Measurements from ENCODE around the gene CDKAL1.
A peak's percentile ranks its signal among the peaks of the same experiment; 100 is the strongest.
"Not testable (repeated sequence)": the region's sequence is repeated elsewhere in the genome, so short reads cannot be mapped to it uniquely, and the experiment has no call there.

The CDKAL1 gene

DNA sequence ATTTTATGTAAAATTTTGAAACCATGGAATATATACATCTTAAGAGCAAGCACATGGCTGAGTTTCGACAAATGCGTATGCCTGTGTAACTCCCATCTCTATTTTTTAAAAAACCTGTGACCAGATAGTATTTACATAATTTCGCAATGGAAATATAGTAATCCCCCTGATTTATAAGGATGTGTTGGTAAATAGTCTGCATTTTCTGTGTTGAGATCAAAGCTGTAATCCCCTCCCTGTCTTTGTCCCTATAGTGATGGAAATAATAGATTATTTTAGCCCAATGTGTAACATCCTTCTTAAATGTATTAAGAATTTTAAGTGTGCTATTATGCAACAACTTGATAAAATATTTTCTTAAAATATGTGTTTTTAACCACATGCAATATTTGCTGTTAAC, 267.3 kb downstream of the CDKAL1 start:
- no peak for DNase-seq (ENCODE audit: low spot score)

DNA sequence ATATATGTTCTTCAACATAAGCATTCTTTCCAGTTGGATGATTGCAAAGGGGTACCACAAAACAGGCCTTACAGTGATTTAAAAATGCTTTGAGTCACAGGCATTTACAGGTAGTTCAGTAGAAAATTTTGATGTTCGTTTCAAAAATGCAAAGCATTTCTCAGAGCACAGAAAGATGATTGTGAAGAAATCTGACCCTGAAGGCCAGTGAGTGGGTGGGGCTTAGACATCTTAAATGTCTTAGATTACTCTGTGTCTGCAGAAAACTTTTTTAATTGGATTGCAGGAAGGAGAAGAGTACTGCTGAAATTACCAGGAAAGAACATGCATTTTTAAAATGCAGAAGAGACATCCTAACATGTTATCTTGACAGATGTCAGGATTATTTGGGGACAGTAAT, 268.3 kb downstream of the CDKAL1 start:
- DNase-seq (ENCODE audit: low spot score), result no peak

DNA sequence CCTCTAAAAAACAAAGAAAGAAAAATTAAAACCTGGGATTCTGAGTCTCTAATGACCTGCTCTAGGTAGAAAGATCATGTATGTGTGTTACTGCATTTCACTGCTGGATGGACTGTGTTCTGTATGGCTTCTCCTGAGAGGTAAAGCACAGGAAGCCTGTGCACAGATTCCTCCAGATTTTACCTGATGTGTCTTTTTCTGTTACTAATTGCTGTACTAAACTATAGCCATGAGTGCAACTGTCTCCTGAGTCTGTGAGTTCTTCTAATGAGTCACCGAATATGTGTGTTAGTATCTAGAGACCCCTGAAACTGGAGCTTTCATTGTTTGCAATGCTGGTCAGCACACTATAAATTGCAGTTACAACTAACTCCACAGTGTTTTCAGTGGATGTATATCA, 270.8 kb downstream of the CDKAL1 start:
- no peak for DNase-seq (ENCODE audit: low spot score)

DNA sequence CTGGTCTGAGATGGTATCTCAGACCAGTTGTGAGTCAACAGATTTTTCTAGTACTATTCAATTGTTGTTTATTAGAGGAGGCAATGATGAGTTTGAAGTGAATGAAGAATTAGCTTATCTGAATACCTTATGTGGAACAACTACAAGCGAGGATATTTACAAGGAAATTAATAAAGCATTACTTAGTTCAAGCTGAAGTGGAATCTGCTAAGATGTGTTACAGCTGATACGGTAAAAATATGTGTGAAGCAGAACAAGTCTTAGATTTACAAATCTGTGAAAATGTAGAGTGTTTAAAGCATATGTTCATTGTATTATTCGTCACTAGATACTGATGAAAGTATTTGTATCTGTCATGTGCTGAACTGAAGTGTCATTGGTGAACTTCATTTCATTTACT, 272.4 kb downstream of the CDKAL1 start:
- no peak for DNase-seq (ENCODE audit: low spot score)

DNA sequence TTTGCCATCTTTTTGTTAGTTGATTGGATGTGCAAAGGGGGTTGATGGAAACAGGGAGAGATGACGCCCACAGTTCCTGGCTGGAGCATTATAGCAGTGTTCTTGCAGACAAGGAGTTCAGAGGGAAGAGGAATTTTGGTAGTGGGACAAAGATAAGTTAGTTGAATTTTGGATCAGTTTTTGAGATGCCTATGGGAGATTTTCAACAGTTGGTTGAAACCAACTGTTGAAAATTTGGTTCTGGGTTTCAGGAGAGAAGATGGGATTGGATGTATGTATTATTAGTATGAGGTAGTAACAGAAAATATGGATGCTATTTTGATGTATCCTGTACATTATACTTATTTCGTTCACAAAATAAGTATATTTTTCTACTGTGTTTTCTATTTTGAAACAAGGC, 274.2 kb downstream of the CDKAL1 start:
- no peak for DNase-seq (ENCODE audit: low spot score)

DNA sequence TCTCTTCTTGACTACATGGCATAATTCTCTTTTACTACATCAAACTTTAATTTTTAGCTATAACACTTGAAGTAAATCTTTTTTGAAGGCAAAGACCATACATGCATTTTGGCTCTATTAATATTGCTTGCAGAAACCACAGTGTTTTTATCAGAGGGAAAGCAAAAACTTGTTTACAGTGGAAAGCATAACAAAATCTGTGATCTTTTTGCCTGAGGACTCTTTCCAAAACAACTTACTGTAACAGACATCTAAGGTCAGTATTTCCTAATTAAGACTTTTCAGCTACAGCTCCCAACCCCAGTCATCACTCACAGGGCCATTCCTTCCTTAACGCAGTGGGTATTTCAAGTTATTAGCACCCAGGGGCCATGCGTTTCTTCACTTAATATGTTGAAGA, 274.7 kb downstream of the CDKAL1 start:
- DNase-seq (ENCODE audit: low spot score), result no peak

DNA sequence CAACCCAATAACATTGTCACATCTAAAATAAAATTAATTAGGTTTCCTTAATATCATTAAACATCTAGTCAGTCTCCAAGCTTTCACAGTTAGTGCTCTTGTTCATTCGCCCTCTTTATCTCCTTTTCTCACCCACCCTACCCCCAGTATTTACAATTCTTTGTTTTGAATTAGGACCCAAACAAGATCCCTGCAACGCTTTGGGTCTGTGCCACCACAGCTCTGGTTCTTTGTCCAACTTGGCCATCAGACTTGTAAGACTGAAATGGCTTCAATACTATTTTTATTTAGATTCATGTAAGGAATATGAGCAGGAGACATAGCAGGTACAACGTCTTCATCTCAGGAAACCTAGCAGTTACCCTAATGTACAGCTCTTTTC, 276.5 kb downstream of the CDKAL1 start:
- DNase-seq (ENCODE audit: low spot score), result no peak

DNA sequence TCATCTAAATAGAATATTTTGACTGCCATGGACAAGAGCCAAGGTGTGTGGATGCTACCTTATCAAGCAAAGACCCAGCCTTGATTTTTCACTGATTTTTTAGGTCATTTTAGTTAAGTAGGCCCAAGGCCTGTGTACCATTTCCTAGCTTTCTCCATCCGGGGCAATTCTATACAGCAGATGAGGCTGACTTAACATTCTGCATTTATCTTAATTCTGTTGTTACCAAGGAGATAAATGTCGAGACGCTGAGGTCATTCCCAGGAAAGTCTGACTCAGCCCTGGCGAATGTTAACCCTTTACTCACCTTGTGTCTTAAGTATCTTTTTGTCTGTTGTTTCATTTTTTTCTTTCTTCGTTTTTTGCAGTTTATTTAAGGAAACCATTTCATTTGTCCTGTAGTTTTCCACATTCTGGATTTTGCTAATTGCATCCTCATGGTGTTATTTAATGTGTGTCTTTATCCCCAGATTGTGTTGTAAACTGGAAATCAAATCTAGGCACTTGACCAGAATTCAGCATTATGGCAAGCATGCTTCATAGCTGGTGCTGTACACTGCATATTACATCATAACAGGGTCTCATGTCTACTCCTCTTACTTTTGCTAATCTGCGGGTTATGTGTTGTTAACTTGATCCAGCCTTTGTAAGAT, 277.0 kb downstream of the CDKAL1 start:
- no peak for DNase-seq (ENCODE audit: low spot score)

DNA sequence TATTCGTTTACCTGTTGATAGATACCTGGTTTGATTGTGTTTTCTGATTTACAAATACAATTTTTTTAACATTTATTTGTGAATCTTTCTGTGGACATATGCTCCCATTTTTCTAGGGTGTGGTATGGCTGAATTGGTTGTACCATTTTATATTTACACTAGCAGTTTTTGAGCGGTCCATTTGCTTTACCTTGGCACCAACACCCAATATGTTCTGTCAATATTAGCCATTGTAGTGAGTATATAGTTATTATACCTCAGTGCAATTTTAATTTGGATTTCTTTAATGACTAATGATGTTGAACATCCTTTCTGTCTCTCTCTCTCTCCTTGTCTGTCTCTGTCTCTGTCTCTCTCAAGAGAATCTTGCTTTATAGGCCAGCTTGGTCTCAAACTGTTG, 278.5 kb downstream of the CDKAL1 start:
- DNase-seq (ENCODE audit: low spot score), result no peak

DNA sequence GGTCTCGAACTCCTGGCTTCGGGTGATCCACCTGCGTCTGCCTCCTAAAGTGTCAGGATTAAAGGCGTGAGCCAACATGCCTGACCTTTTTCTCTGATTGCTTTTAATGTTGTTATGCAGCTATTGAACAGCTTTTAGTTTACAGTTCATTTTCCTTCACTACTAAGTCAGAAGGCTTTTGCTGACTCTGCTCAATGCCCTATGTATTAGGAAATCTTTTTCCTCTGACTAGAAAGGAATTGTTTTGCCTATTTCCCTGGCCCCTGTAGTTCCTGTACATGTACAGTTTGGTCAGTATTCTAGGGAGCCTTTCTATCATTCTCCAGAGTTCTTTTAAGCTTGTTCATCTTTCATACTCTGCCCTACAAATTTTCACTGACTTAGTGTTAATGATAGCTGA, 280.2 kb downstream of the CDKAL1 start:
- DNase-seq (ENCODE audit: low spot score), result no peak

DNA sequence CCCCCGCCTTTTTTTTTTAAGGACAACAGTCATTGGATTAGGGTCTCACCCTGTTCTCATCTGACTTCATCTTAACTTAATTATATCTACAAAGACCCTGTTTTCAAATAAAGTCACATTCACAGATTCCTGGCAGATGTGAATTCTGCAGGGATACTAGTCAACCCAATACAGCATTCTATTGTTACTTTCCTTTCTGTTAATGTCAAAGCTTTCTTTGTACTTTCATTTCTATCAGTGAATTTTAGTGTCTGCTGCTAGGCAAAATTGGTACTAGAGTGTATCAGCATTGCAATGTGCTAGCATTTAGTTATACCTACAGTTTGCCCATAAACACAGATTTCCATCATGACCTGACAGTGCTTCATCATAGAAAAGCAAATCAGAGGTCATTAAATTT, 281.9 kb downstream of the CDKAL1 start:
- DNase-seq (ENCODE audit: low spot score), result peak; percentile 33

DNA sequence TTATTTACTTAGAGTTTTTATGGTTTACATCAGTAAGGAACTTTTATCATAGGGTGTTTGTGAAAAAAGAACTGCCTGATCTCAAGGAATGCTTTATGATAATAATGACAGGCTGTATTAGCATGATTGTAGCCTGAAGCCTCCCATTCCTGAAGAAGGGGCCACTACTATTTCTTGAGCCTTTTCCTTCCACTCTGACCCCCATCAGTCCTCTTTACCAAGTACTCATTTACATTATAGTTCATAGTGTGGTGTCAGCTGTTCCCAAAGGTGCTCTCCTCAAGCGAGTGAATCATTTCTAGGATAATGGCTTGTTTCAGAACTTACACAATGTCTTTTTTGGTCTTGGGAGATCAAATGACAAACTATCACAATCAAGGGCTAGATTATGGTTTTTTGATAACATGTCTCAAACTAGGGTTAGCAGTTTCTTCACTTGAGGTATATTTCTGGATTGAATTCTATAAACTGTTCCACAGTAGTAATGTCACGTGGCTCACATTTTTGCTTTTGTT, 283.6 kb downstream of the CDKAL1 start:
- no peak for DNase-seq (ENCODE audit: low spot score)

DNA sequence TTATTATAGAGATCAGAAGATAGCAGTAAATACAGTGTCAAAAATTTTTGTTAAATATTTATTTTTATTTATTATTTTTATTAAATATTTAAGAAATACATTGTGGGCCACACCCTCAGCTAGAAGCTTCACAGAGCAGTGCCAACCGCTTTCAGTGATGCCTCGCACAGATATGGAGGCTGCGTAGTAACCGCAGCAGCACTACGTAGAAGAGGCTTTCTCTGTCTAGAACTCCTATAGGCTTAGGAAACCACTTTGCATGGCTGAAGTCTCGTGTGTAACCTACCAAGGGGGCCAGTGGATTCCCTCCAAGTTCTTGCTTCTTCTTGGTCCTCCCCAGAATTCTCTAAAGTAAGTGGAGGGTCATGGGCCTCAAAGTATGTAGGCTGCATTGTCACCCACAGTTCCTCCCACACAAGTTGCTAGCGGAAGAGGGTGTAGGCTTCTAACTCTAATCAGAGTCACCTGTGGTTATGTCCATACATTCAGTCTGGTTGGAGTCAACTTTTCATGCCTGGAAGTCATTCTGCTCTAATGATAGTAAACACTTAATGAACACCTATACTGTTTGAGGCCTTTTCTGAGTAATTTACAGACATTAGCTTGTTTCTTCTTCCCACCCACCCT, 285.6 kb downstream of the CDKAL1 start:
- no peak for DNase-seq (ENCODE audit: low spot score)

DNA sequence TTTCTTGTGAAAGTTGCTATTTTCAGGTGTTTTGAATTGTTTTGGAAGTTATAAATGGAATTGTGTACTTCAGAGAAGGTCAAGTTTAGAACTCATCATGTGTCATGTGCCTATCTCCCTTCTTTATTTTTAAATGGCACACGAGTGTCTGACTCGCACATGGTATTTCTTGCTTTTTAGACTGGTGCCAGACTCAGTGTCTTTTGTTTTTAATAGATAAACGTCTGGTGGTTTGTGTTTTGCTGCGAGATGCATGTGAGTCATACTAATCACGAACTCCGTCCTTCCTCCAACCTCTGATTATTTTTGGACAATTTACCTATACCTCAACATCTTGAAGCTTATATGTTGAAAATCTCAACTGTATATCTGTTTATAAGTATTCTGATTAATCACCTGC, 292.1 kb downstream of the CDKAL1 start:
- no peak for DNase-seq (ENCODE audit: low spot score)

DNA sequence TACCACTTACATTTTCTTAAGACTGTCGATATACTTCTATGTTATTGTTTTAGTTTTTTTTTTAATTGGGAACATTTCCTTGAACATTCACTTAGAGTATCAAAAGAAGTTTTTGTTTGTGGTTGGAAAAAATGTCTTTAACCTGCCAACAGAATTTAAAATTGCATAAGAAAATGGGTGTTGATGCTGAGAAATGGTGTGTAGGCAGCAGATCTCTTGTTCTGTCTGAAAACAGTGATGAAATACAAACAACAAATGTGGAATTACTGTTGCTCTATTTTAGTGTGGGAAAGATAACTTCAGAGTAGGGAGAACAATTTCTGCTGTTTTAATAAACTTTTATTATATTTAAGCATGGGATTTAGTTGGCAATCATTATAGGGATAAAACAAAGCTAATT, 293.5 kb downstream of the CDKAL1 start:
- no peak for DNase-seq (ENCODE audit: low spot score)

DNA sequence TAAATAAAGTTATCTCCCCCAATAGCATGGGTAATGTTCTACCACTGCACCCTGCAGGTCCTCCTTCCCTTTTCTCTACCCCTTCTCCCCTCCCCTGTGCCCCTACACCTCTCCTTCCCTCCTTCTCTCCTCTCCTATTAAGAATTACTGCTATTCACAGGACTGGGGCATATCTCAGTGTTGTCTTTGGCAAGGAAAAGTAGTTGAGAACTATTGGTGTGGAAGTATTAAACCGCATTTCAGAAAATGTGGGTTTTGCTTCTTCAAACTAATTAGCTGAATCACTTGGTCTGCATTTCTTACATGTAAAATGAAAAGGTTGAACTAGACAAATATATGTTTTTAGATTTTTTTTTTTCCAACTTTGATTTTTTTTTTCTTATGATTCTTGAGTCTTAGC, 296.3 kb downstream of the CDKAL1 start:
- DNase-seq (ENCODE audit: low spot score), result no peak

DNA sequence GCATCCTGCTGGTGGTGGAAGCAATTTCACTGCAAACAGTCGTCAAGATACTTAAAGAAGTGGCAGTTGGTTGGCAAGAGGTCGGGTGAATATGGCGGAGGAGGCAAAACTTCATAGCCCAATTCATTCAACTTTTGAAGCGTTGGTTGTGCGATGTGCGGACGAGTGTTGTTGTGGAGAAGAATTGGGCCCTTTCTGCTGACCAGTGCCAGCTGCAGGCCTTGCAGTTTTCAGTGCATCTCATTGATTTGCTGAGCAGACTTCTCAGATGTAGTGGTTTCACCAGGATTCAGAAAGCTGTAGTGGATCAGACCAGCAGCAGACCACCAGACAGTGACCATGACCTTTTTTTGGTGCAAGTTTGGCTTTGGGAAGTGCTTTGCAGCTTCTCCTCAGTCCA, 297.0 kb downstream of the CDKAL1 start:
- not testable (repeated sequence) for DNase-seq (ENCODE audit: low spot score)

DNA sequence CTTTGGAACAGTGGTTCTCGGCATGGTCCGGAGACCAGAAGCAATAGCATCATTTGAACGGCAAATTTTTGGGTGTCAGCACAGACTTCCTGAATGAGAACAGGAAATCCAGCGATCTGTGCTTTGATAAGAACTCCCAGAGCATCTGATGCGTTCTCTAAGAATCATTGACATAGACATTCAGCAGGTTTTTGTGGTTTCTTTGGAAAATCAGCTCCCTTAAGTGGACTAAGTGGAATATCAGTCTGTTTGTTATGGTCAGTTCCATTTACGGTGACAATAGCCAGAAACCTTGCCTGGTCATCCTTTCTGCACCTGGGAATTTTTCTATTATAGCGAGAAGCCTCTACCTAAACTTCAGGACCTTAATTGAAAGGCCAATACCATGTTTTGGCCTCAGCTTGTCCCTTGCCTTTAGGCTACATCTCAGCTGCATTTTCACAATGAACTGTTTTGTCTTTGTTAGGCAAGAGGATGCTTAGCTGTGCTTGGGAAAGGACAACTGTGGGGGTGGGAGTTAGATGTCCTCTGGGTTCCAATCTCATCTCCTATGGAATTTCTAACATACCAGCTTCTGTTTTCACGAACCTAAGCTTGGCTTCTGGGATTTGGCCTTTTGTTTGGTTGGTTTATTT, 299.7 kb downstream of the CDKAL1 start:
- DNase-seq (ENCODE audit: low spot score), result peak; percentile 33

DNA sequence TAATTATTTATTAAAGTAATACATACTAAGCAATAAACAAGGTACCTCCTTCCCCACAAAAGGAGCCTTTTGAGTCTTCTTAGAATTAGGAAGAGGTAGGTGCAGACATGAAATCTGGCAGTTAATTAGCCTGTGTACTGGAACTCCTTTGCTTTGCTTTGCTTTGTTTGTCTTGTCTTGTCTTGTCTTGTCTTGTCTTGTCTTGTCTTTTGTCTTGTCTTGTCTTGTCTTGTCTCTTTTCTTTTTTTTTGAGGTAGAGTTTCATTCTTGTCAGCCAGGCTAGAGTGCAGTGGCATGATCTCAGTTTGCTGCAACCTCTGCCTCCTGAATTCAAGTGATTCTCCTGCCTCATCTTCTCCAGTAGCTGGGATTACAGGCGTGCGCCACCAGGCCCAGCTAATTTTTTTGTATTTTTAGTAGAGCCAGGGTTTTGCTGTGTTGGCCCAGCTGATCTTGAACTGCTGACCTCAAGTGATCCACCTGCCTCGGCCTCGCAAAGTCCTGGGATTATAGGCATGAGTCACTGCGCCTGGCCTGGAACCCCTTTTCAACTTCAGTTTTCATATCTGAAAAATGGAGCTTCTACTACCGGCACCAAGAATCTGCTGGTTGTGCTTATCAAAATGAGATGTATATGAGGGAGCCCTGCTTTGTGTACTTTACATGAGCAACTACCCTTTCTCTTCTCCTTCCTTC, 301.2 kb downstream of the CDKAL1 start:
- DNase-seq (ENCODE audit: low spot score), result no peak

DNA sequence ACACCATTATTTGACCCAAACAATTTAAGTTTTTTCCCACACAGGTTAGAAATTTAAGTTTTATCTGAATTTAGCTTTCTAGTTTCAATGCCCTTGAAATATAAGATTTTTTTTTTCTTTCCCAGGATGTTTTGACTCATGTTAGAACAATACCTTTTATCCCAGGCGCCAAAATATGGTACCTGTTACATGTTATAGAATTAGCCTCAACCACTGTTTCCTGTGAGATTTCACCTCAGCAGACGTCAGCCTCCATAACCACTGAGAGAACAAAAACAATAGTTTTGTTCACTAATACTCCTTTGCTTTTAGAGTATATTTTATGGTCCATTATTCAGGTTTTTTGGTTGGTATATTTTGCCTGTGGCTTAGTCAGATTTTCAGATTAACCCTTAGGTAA, 302.9 kb downstream of the CDKAL1 start:
- DNase-seq (ENCODE audit: low spot score), result no peak

DNA sequence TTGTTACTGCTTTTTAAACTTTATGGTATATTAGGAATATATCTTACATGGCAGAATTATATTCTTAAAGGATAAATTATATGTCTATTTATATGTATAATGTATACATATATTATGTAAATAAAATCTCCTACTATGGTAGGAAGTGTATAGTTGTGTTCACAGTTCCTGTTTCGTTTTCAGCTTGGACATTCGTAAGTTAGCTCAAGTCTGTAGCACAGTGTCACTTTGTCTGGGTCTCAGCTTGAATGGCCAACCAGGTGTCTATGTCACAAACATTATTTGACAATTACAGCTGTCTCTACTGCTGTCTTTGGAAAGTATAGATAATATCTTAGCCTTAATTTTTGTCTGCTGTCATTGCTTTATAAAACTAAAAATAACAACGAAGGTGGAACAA, 303.9 kb downstream of the CDKAL1 start:
- no peak for DNase-seq (ENCODE audit: low spot score)

DNA sequence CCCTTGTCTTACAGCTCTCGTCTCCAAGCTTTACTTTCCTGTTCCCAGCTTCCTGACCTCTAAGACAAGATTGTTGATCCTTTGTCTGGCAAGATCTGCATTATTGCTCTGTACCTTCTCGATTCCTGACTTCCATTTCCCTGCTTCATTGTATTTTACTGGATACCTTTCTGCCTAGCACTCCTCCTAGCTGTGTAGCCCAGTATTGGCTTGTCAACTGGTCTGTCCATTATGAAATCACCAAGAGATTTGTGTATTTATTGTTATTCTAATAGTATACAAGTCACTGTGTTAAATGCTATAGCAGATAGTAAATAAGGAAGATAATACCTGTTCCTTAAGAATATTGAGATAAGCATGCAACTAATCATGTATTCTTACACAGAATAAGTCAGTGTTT, 305.4 kb downstream of the CDKAL1 start:
- DNase-seq (ENCODE audit: low spot score), result no peak

DNA sequence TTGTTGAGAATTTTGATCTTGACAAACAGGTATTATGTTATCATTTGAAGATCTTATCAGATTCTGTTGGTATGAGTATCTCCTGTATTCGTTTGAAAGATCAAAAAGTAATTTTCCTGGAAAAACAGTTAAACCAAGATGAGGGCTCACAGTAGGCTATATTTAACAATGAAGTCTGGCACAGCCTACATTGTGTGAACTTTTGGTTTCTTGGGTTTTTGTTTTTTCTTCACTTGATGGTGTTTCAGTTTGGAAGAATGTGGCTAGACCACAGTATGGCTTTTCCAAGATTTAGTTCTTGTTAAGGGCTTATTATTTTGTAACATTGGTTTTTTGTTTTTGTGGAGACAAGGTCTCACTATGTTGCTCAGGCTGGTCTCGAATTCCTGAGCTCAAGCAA, 306.4 kb downstream of the CDKAL1 start:
- no peak for DNase-seq (ENCODE audit: low spot score)
